Measurements from ENCODE around the gene TSSK6.
A peak's percentile ranks its signal among the peaks of the same experiment; 100 is the strongest.
"Not testable (repeated sequence)": the region's sequence is repeated elsewhere in the genome, so short reads cannot be mapped to it uniquely, and the experiment has no call there.

The TSSK6 gene

GRCh38 chr19:19480688-19481087, 34.7 kb downstream of the TSSK6 start:
- Histone ChIP-seq H3K4me1 (peaks cover 9% of the 10 kb centered on the region), H3K9me3 (no peaks in the 10 kb centered on the region), H3K36me3 (peaks cover 17% of the 10 kb centered on the region), H3K27me3 (no peaks in the 10 kb centered on the region), H3K4me3 (ENCODE audit: low read depth, low read length) (no peak overlapping the region)
- DNase-seq = no peak
- no peak for TF ChIP-seq CTCF (IDR thresholded peaks at IDR 0.05; ENCODE audit: low read depth, low read length)

- Histone ChIP-seq H3K4me3 (ENCODE audit: low read depth, low read length) (no peak overlapping the region), H3K4me1 (no peaks in the 10 kb centered on the region), H3K27me3 (no peaks in the 10 kb centered on the region), H3K36me3 (peaks cover 13% of the 10 kb centered on the region), H3K9me3 (no peaks in the 10 kb centered on the region)
- no peak for DNase-seq
- no peak for TF ChIP-seq CTCF (IDR thresholded peaks at IDR 0.05; ENCODE audit: low read depth, low read length)
Measured at GRCh38 chr19:19477705-19478383, 37.5 kb downstream of the TSSK6 start.

- Histone ChIP-seq H3K27me3 (no peaks in the 10 kb centered on the region), H3K4me1 (no peaks in the 10 kb centered on the region), H3K4me3 (ENCODE audit: low read depth, low read length) (no peak overlapping the region), H3K9me3 (no peaks in the 10 kb centered on the region), H3K36me3 (peaks cover 4% of the 10 kb centered on the region)
- peak; percentile 43 for DNase-seq
- TF ChIP-seq CTCF (IDR thresholded peaks at IDR 0.05; ENCODE audit: low read depth, low read length) = peak; percentile 66
Measured at GRCh38 chr19:19475849-19476828, 39.2 kb downstream of the TSSK6 start.

- no peak overlapping the region for H3K4me3 ChIP-seq (ENCODE audit: low read depth, low read length)
- H3K36me3 ChIP-seq = peaks cover 7% of the 10 kb centered on the region
- H3K4me1 ChIP-seq = no peaks in the 10 kb centered on the region
- no peak for TF ChIP-seq CTCF (IDR thresholded peaks at IDR 0.05; ENCODE audit: low read depth, low read length)
- H3K9me3 ChIP-seq = no peaks in the 10 kb centered on the region
- no peak for DNase-seq
- H3K27me3 ChIP-seq = no peaks in the 10 kb centered on the region
Measured at GRCh38 chr19:19475015-19475765, 40.2 kb downstream of the TSSK6 start.

GRCh38 chr19:19472106-19472505, 43.2 kb downstream of the TSSK6 start:
- not testable (repeated sequence) for DNase-seq; H3K27me3 ChIP-seq; H3K4me3 ChIP-seq (ENCODE audit: low read depth, low read length); H3K4me1 ChIP-seq
- Histone ChIP-seq H3K9me3 (peaks cover 10% of the 10 kb centered on the region; the same call in 1 of the 2 replicates), H3K36me3 (peaks cover 26% of the 10 kb centered on the region)

GRCh38 chr19:19471682-19472081, 43.7 kb downstream of the TSSK6 start:
- Histone ChIP-seq H3K27me3 (no peaks in the 10 kb centered on the region), H3K4me1 (no peaks in the 10 kb centered on the region), H3K4me3 (ENCODE audit: low read depth, low read length) (no peak overlapping the region), H3K9me3 (peaks cover 10% of the 10 kb centered on the region), H3K36me3 (peaks cover 30% of the 10 kb centered on the region)
- no peak for TF ChIP-seq CTCF (IDR thresholded peaks at IDR 0.05; ENCODE audit: low read depth, low read length)
- no peak for DNase-seq
